Cortex of kidney (tissue), 1 donor: Measurements from ENCODE around the gene EHD2.
"Not testable (repeated sequence)": the region's sequence is repeated elsewhere in the genome, so short reads cannot be mapped to it uniquely, and the experiment has no call there.

Experiments used
- DNase-seq: peaks from one replicate; lab custom pipeline; 2025; lab: John Stamatoyannopoulos, UW

The EHD2 gene

GRCh38 chr19:47749326-47749725 lies 36.1 kb downstream of the EHD2 start:
- DNase-seq, result no peak

- no peak for DNase-seq
These were observed 37.5 kb downstream of the EHD2 start for GRCh38 chr19:47750752-47751151.

GRCh38 chr19:47752440-47753211 lies 39.4 kb downstream of the EHD2 start:
- DNase-seq, result no peak

- no peak for DNase-seq
These were observed 41.2 kb downstream of the EHD2 start for GRCh38 chr19:47754206-47755064.

- no peak for DNase-seq
These were observed 42.0 kb downstream of the EHD2 start for GRCh38 chr19:47755065-47755761.

GRCh38 chr19:47755762-47756626 lies 42.8 kb downstream of the EHD2 start:
- DNase-seq, result no peak

GRCh38 chr19:47756627-47756929 lies 43.4 kb downstream of the EHD2 start:
- no peak for DNase-seq

- no peak for DNase-seq
These were observed 43.9 kb downstream of the EHD2 start for GRCh38 chr19:47756953-47757608.

GRCh38 chr19:47757617-47758442 lies 44.6 kb downstream of the EHD2 start:
- no peak for DNase-seq

- no peak for DNase-seq
These were observed 45.2 kb downstream of the EHD2 start for GRCh38 chr19:47758443-47758804.

GRCh38 chr19:47760632-47760999 lies 47.4 kb downstream of the EHD2 start:
- DNase-seq, result no peak

GRCh38 chr19:47761566-47761965 lies 48.3 kb downstream of the EHD2 start:
- no peak for DNase-seq

GRCh38 chr19:47762151-47762550 lies 48.9 kb downstream of the EHD2 start:
- no peak for DNase-seq

GRCh38 chr19:47762615-47763308 lies 49.5 kb downstream of the EHD2 start:
- no peak for DNase-seq

- DNase-seq, result not testable (repeated sequence)
These were observed 51.5 kb downstream of the EHD2 start for GRCh38 chr19:47764705-47765104.

GRCh38 chr19:47765523-47766358 lies 52.5 kb downstream of the EHD2 start:
- no peak for DNase-seq

- no peak for DNase-seq
These were observed 53.1 kb downstream of the EHD2 start for GRCh38 chr19:47766359-47766620.

GRCh38 chr19:47766670-47767069 lies 53.4 kb downstream of the EHD2 start:
- DNase-seq, result no peak

- no peak for DNase-seq
These were observed 54.1 kb downstream of the EHD2 start for GRCh38 chr19:47767349-47767748.
